DMS79 (cell line): ENCODE results near the gene UPF1.

Experiments
- DNase-seq: peaks from one replicate; lab custom pipeline; 2025; lab: John Stamatoyannopoulos, UW

The UPF1 gene

GRCh38 chr19:18875726-18876125 lies 44.0 kb downstream of the UPF1 start:
- DNase-seq: no peak

- no peak for DNase-seq
These were observed 45.1 kb downstream of the UPF1 start for GRCh38 chr19:18876865-18877264.

GRCh38 chr19:18878058-18878797 lies 46.5 kb downstream of the UPF1 start:
- no peak for DNase-seq

- no peak for DNase-seq
These were observed 47.3 kb downstream of the UPF1 start for GRCh38 chr19:18878858-18879578.

- DNase-seq: no peak
These were observed 48.0 kb downstream of the UPF1 start for GRCh38 chr19:18879579-18880373.

- no peak for DNase-seq
These were observed 49.7 kb downstream of the UPF1 start for GRCh38 chr19:18881491-18881890.

- DNase-seq: no peak
These were observed 52.0 kb downstream of the UPF1 start for GRCh38 chr19:18883526-18884304.

- DNase-seq: no peak
These were observed 55.2 kb downstream of the UPF1 start for GRCh38 chr19:18886972-18887371.

- no peak for DNase-seq
These were observed 58.4 kb downstream of the UPF1 start for GRCh38 chr19:18889949-18890745.

GRCh38 chr19:18893587-18894253 lies 62.0 kb downstream of the UPF1 start:
- DNase-seq: no peak

- peak; percentile 75 for DNase-seq
These were observed 62.7 kb downstream of the UPF1 start for GRCh38 chr19:18894254-18895037.

- DNase-seq: no peak
These were observed 63.5 kb downstream of the UPF1 start for GRCh38 chr19:18895038-18895823.

- no peak for DNase-seq
These were observed 64.1 kb downstream of the UPF1 start, which contains the start of gene CERS1 for GRCh38 chr19:18895824-18896341. Gene CERS1 (minus strand): TSS chr19:18896158. CDS start chr19:18896072, 86 bp downstream.

GRCh38 chr19:18896421-18896841 lies 64.7 kb downstream of the UPF1 start:
- no peak for DNase-seq

GRCh38 chr19:18897094-18898029 lies 65.6 kb downstream of the UPF1 start:
- DNase-seq: no peak

GRCh38 chr19:18898081-18898606 lies 66.4 kb downstream of the UPF1 start:
- no peak for DNase-seq
